ENCODE results near the gene SH3TC1.
A peak's percentile ranks its signal among the peaks of the same experiment; 100 is the strongest.

SH3TC1 gene

DNA sequence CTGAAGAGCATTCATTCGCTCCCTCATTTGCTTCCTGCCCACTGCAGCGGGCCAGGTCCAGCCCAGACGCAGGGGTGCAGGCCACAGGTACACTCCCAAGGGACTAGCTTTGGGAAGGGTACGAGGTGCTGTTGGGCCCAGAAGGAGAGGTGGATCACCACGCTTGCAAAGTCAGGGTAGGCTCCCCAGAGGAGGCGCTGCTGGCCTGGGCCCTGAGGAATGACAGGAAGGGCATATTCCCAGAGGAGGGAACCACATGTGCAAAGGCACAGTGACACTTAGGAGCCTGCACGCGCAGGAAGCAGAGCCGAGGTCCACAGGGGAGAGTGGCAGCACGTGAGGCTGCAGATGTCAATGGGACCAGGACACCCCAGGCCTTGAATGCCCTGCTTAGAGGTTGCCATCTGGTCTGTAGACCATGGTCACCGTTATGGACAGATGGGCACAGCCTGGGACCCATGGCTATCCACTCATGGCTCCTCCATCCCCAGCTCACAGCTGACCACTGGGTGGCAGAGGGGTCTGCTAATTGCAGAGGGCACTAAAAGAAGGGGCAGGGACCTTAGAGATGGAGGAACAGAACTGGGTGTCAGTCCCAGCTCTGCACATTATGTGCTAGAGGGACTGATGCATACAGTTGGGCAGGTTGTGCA, 78.4 kb downstream of the SH3TC1 start:
- DNase-seq (ENCODE audit: low read depth): no peak

GRCh38 chr4:8278009-8278395, 78.9 kb downstream of the SH3TC1 start:
- no peak for DNase-seq (ENCODE audit: low read depth)

DNA sequence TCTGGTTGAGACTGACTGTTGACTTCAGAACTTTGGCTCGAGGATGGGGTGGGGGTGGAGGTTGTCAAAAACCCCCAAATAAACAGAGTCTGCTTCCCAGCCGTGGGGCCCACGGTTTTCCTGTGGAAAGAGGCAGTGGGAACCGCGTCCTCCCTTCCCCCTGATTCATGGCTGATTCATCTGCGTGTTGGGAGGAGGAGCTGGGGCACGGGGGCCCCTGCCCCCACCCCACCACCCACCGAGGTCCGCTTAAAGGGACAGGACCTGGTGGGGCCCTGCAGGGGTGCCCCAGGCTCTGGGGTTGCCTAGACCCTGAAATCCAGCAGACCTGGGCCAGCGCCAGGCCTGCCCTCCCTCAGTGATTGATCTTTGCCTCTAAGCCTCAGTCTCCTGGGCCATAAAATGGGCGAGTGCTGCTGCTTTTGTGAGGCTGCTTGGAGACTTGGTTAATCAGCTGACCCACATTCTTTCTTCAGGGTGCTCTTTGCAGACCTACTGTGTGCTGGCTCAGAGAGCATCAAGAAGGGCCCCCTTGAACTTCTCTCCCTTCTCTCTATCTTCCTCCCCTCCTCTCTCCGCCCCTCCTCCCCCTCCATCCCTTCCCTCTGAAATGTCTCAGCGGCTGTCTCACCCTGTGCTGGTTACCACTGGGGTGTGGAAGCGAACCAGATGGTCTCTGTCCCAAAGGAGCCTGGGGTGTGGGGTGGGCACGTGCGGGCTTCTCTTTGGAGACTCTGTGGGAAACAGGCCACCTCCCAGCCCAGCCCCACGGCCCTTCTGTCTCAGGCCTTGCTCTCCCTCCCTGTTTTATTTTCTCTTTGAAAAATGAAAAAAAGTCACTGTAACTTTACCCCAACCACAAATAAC, 79.6 kb downstream of the SH3TC1 start:
- peak; percentile 84 for DNase-seq (ENCODE audit: low read depth)

GRCh38 chr4:8279321-8280157, 80.4 kb downstream of the SH3TC1 start:
- no peak for DNase-seq (ENCODE audit: low read depth)

GRCh38 chr4:8280158-8280875, 81.2 kb downstream of the SH3TC1 start:
- DNase-seq (ENCODE audit: low read depth): no peak

GRCh38 chr4:8280876-8281440, 81.9 kb downstream of the SH3TC1 start:
- no peak for DNase-seq (ENCODE audit: low read depth)

DNA sequence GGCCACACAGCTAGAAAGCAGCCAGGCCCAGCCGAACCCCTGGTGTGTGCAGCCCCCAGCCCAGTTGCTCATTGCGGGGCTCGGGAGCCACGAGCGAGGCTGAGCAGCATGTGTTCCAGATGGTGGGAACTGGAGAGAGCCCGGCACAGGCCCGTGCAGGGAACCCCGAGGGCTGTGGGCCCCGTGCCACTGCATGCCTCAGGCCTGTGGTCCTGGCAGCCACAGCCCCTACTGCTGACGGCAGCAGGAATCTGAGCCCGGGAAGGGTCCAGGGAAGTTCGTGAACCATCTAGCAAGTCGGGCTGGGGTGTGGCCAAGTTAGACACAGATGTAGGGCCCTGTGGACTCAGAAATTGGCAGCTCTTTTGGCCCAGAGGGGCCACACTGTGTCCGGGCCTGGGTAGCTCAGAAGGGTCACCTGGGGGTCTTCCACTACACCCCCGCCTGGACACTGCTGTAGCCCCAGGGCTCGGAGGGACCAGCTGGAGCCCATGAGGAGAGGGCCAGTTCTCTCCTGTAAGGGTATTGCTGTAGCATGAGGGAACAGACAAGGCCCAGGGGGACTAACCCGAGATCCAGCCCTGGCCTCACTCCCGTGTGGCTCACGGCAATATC, 82.5 kb downstream of the SH3TC1 start:
- DNase-seq (ENCODE audit: low read depth): peak; percentile 78

GRCh38 chr4:8282134-8282641, 83.1 kb downstream of the SH3TC1 start:
- no peak for DNase-seq (ENCODE audit: low read depth)

- no peak for DNase-seq (ENCODE audit: low read depth)
These were observed 83.7 kb downstream of the SH3TC1 start for GRCh38 chr4:8282742-8283141.

DNA sequence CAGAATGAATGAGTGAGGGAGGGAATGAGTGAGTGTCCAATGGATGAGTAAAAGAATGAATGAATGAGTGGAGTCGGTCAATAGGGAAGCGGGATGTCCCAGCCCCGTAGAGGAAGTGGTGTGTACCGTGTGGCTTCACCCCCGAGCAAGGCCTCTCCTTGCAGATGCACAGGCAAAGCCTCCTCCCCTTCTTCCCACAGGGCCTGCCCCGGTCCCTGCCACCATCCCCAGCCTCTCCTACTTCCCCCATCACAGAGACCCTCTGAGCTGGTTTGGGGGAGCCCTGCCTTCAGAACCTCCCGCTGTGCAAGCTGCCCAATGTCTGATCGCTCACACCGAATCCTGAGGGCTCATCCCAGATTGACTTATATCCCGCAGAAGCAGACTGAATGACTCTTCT, 84.1 kb downstream of the SH3TC1 start:
- no peak for DNase-seq (ENCODE audit: low read depth)

DNA sequence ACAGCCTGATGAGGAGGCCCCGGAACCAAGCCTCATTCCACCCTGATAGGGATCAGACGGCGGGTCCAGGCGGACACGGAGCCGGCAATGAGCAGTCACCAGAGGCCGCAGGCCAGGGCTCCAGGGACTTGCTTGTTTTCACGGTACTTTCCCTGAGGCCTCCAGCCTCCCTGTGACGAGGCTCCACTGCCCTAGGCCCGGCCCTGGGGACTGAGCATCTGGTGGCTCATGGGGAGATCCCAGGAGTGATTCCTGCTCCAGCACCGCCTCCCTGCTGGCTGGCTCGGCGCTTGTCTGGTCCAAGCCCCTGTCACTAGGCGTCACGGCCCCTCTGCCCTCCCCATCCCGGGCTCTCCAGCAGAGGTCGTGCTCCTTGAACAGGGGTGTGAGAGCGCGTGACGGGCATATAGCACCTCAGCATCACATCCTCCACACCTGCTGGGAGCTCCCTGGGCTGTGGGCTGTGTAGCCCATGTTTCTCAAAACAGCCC, 84.6 kb downstream of the SH3TC1 start:
- DNase-seq (ENCODE audit: low read depth): no peak

- no peak for DNase-seq (ENCODE audit: low read depth)
These were observed 85.3 kb downstream of the SH3TC1 start for GRCh38 chr4:8284391-8284790.

GRCh38 chr4:8285143-8285975, 86.3 kb downstream of the SH3TC1 start:
- no peak for DNase-seq (ENCODE audit: low read depth)

- DNase-seq (ENCODE audit: low read depth): no peak
These were observed 87.1 kb downstream of the SH3TC1 start for GRCh38 chr4:8285976-8286718.

DNA sequence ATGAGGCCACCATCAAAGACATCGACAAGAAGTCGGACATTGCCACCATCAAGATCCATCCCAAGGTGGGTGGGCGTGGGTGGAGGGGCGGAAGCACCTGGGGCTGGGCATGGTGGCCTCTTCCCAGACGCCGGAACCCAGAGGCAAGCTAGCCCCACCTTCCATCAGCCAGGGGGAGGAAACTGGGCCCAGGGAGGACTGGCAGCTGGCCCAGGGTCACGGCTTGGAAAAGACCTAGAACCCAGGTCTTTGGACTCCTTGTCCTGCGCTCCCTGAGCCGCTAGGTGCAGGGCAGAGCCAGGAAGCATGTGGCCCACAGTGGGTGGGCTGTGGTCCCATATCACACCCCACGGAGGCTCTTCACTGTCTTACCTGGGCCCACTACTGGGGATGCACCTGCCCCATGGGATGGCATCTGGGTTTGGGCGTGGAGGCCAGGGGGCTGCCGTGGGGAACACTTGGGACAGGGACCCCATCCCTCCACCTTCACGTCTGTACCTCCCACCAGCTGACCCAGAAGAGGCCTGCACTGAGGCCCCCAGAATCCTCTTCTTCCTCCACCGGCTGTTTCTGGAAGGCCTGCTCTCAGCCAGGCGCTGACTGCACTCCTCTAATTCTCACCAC, 87.7 kb downstream of the SH3TC1 start:
- DNase-seq (ENCODE audit: low read depth): no peak

- DNase-seq (ENCODE audit: low read depth): no peak
These were observed 88.5 kb downstream of the SH3TC1 start for GRCh38 chr4:8287343-8288280.

- no peak for DNase-seq (ENCODE audit: low read depth)
These were observed 90.2 kb downstream of the SH3TC1 start for GRCh38 chr4:8289151-8289750.

Measured in iris pigment epithelial cell (primary cell).